Measurements from ENCODE around the gene DHRS9.

Gene DHRS9

DNA sequence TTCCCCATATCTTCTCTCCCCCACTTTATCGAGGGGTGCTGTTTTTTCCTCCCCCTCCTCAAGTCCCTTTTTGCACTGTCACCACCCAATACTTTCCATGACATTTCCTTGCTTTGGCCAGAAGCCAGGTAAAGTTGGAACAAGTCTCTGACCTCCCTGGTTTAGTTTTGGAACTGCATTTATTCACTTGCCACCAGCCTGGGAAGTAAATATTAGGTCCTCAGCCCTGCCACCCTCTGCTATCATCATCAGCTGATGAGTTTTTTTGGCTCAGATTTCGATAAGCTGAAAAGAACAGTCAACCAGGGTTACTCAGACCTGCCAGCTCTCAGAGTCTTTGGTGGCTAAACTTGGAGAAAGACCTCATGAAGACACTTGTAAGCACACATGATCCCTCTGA is 47.0 kb downstream of the DHRS9 start:
- H3K27me3 ChIP-seq (replicated peaks; ENCODE audit: control insufficient read depth, insufficient read depth, low read length): no peaks in the 10 kb centered on the region; the same call in 1 of the 2 replicates
- TF ChIP-seq, protein P1, sequence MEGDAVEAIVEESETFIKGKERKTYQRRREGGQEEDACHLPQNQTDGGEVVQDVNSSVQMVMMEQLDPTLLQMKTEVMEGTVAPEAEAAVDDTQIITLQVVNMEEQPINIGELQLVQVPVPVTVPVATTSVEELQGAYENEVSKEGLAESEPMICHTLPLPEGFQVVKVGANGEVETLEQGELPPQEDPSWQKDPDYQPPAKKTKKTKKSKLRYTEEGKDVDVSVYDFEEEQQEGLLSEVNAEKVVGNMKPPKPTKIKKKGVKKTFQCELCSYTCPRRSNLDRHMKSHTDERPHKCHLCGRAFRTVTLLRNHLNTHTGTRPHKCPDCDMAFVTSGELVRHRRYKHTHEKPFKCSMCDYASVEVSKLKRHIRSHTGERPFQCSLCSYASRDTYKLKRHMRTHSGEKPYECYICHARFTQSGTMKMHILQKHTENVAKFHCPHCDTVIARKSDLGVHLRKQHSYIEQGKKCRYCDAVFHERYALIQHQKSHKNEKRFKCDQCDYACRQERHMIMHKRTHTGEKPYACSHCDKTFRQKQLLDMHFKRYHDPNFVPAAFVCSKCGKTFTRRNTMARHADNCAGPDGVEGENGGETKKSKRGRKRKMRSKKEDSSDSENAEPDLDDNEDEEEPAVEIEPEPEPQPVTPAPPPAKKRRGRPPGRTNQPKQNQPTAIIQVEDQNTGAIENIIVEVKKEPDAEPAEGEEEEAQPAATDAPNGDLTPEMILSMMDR (IDR thresholded peaks at IDR 0.05; ENCODE audit: insufficient read depth, low read length, poor library complexity, severe bottlenecking): no peak
- no peak overlapping the region for H3K4me3 ChIP-seq (replicated peaks; ENCODE audit: low read depth, low read length)
- no peaks in the 10 kb centered on the region for H3K36me3 ChIP-seq (ENCODE audit: control insufficient read depth, insufficient read depth, low read length)
- no peak for DNase-seq (ENCODE audit: extremely low read depth, insufficient read length)

DNA sequence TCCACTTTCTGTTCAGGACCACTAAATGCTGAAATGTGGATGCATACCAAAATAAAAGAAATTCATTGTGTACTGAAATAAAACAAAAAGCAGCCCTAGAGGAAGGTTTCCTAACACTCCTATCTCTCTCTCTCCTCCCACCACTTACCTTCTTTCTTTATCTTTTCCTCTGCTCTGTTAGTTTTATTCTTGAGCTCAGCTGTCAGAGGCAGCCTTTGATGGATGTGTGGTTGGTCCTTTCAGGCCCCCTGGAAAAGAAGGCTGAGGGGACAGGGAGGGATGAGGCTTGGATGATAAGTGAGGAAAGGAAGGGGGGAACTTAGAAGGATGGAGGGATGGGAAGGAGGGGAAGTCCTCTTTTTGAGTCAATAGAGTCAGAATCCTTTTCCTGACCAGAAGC is 47.6 kb downstream of the DHRS9 start:
- H3K36me3 ChIP-seq (ENCODE audit: control insufficient read depth, insufficient read depth, low read length): no peaks in the 10 kb centered on the region
- DNase-seq (ENCODE audit: extremely low read depth, insufficient read length): no peak
- TF ChIP-seq, protein P1 (IDR thresholded peaks at IDR 0.05; ENCODE audit: insufficient read depth, low read length, poor library complexity, severe bottlenecking): no peak

DNA sequence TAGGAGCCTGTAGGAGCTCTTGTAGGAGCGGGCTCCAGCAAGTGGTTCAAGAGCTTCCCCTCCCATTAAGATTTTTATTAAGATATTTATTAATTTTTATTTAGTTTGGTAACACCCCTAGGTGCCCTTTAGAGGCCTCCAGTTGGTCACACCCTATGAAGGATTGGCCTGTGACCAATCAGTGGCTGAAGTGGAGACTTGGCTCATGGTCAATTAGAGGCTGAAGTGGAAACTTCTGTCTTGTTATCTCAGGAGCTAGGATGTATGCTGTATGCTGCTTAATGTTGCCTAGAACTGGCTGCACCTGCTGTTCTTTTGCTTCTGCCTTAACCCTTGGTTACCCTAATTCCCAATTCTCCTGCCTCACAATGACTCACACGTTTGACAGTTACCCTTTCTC is 48.7 kb downstream of the DHRS9 start:
- Histone ChIP-seq H3K36me3 (ENCODE audit: control insufficient read depth, insufficient read depth, low read length) (no peaks in the 10 kb centered on the region), H3K27me3 (replicated peaks; ENCODE audit: control insufficient read depth, insufficient read depth, low read length) (no peaks in the 10 kb centered on the region; the same call in 1 of the 2 replicates), H3K4me3 (replicated peaks; ENCODE audit: low read depth, low read length) (no peak overlapping the region)
- DNase-seq (ENCODE audit: extremely low read depth, insufficient read length): no peak
- TF ChIP-seq, protein P1 (IDR thresholded peaks at IDR 0.05; ENCODE audit: insufficient read depth, low read length, poor library complexity, severe bottlenecking): no peak

More for the DNA sequence above, 47.6 kb downstream of the DHRS9 start:
- Histone ChIP-seq H3K4me3 (replicated peaks; ENCODE audit: low read depth, low read length) (no peak overlapping the region), H3K27me3 (replicated peaks; ENCODE audit: control insufficient read depth, insufficient read depth, low read length) (no peaks in the 10 kb centered on the region; the same call in 1 of the 2 replicates)

DNA sequence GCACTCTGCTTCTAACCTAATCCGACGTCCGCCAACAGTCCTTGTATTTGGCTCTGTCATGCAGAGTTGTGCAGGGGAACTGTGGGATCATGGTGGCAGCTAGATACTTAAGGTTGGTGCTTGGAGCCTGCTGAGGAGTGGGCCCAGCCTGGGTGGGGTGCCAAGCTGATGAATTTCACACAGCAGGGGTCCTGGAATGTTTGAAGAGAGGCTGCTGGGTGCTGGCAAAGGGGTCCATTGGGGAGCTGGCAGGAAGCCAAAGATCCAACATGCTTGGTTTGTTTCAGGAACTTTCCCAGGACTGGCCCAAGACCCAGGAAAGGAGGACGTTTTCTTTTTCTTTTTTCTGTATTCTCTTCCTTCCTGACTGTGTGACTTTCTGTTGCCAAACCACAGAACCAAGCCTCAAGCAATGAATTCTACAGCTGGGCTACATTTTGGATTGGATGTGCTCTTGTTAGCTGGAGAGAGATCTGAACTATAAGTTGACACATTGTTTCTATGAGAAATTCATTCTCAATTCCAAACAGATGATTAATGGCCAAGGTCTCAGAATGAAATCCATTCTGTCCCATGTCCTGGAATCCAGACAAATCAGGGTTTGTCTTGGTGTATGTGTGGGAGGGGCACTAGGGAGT is 49.9 kb downstream of the DHRS9 start:
- Histone ChIP-seq H3K4me3 (replicated peaks; ENCODE audit: low read depth, low read length) (no peak overlapping the region), H3K36me3 (ENCODE audit: control insufficient read depth, insufficient read depth, low read length) (no peaks in the 10 kb centered on the region), H3K27me3 (replicated peaks; ENCODE audit: control insufficient read depth, insufficient read depth, low read length) (no peaks in the 10 kb centered on the region)
- TF ChIP-seq, protein P1 (IDR thresholded peaks at IDR 0.05; ENCODE audit: insufficient read depth, low read length, poor library complexity, severe bottlenecking): no peak
- DNase-seq (ENCODE audit: extremely low read depth, insufficient read length): no peak

DNA sequence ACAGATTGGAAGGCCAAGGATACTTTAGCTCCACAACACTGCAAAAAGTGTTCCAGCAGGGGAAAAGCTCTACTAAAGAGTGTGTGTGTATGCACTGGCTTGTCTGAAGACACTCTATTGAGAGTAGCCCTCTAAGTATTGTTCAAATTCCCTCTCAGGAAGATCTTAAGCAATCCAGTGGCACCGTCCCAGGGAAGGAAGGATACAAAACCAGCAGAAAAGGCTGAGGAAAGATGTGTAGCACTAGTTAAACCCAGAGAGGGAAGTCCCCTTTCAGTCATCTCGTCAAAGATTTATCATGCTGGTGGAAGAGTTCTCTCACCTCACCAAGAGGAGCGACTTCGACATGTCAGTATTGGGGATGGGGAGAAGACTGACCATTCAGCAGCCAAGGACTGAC is 50.5 kb downstream of the DHRS9 start:
- no peak for DNase-seq (ENCODE audit: extremely low read depth, insufficient read length)
- Histone ChIP-seq H3K4me3 (replicated peaks; ENCODE audit: low read depth, low read length) (no peak overlapping the region), H3K27me3 (replicated peaks; ENCODE audit: control insufficient read depth, insufficient read depth, low read length) (no peaks in the 10 kb centered on the region; the same call in 1 of the 2 replicates), H3K36me3 (ENCODE audit: control insufficient read depth, insufficient read depth, low read length) (no peaks in the 10 kb centered on the region)
- TF ChIP-seq, protein P1 (IDR thresholded peaks at IDR 0.05; ENCODE audit: insufficient read depth, low read length, poor library complexity, severe bottlenecking): no peak

Data from GM06990 (cell line).